ENCODE data around the gene C13orf46.

GRCh38 chr13:114011226-114011625 is 37.4 kb upstream of the C13orf46 start:
- TF ChIP-seq, protein P1, sequence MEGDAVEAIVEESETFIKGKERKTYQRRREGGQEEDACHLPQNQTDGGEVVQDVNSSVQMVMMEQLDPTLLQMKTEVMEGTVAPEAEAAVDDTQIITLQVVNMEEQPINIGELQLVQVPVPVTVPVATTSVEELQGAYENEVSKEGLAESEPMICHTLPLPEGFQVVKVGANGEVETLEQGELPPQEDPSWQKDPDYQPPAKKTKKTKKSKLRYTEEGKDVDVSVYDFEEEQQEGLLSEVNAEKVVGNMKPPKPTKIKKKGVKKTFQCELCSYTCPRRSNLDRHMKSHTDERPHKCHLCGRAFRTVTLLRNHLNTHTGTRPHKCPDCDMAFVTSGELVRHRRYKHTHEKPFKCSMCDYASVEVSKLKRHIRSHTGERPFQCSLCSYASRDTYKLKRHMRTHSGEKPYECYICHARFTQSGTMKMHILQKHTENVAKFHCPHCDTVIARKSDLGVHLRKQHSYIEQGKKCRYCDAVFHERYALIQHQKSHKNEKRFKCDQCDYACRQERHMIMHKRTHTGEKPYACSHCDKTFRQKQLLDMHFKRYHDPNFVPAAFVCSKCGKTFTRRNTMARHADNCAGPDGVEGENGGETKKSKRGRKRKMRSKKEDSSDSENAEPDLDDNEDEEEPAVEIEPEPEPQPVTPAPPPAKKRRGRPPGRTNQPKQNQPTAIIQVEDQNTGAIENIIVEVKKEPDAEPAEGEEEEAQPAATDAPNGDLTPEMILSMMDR (IDR thresholded peaks at IDR 0.05) = no peak
- no peak for TF ChIP-seq POLR2A (IDR thresholded peaks at IDR 0.05)

Data from esophagus squamous epithelium (tissue), 4 donors.